SK-N-SH (cell line): Measurements from ENCODE around the gene RRP1B. TPM values are rescaled to one million over a fixed set of nuclear protein-coding genes. Genes with fewer than 3 reads are reported as not detected.
"Not testable (repeated sequence)": the region's sequence is repeated elsewhere in the genome, so short reads cannot be mapped to it uniquely, and the experiment has no call there.

Experiments used
- CTCF ChIA-PET: fragments of 300-600, 350-600 bp; formaldehyde crosslinking; extraction: SDS; loops from one replicate; lab custom pipeline; 2021; lab: Yijun Ruan, JAX
- POLR2A ChIA-PET: fragments of 350-600 bp; sonication (Branson Sonifier 250); formaldehyde crosslinking; extraction: SDS; loops from one replicate; lab custom pipeline; 2020; ENCODE audit warnings: antibody characterized with exemption, inconsistent platforms; lab: Yijun Ruan, JAX
- DNase-seq: peaks from one replicate; pipeline ENCODE4 v3.0.0; 2012
- H2AFZ ChIP-seq: fragments of 200-600 bp; sonication (generic); 2 replicates; pipeline ENCODE4 v1.8.1; 2016; ENCODE audit warnings: antibody characterized with exemption, mild to moderate bottlenecking, low read depth
- H3F3A ChIP-seq: fragments of 200-600 bp; sonication (generic); replicated peaks from 2 replicates; pipeline ENCODE3; 2016; ENCODE audit warnings: antibody characterized with exemption, mild to moderate bottlenecking; ENCODE audit not compliant: insufficient read depth
- H3K27ac ChIP-seq, 2 experiments: fragments of 200-500 bp in 1 of 2; fragments of 200-600 bp in 1 of 2; sonication (Bioruptor generic) in 1 of 2; sonication (generic), shearing (Covaris generic) in 1 of 2; 2 replicates each; pipeline versions ENCODE4 v1.5.1 to v1.6.1; 2014 to 2016; ENCODE audit warnings: low read depth in 2 of 2, inconsistent platforms in 1 of 2, low read length in 1 of 2, mild to moderate bottlenecking in 1 of 2, mixed read lengths in 1 of 2
- H3K27me3 ChIP-seq: fragments of 200-600 bp; sonication (generic), shearing (Covaris generic); 2 replicates; pipeline ENCODE4 v1.6.1; 2016; ENCODE audit warnings: mixed run types; ENCODE audit not compliant: insufficient read depth
- H3K36me3 ChIP-seq, 2 experiments: fragments of 200-500 bp in 1 of 2; fragments of 200-600 bp in 1 of 2; sonication (Bioruptor generic) in 1 of 2; sonication (generic) in 1 of 2; replicated peaks in 1 of 2; 2 replicates each; pipeline versions ENCODE3 to v1.5.1; 2014 to 2016; ENCODE audit warnings: low read length in 1 of 2, mild to moderate bottlenecking in 1 of 2; ENCODE audit not compliant: insufficient read depth in 2 of 2, control insufficient read depth in 1 of 2
- H3K4me1 ChIP-seq, 2 experiments: fragments of 200-500 bp in 1 of 2; fragments of 200-600 bp in 1 of 2; sonication (Bioruptor generic) in 1 of 2; sonication (generic), shearing (Covaris generic) in 1 of 2; 2 replicates each; pipeline versions ENCODE4 v1.5.1 to v1.6.1; 2014 to 2016; ENCODE audit warnings: low read depth in 1 of 2, low read length in 1 of 2, mixed run types in 1 of 2; ENCODE audit not compliant: insufficient read depth in 2 of 2, control insufficient read depth in 1 of 2
- H3K4me2 ChIP-seq: fragments of 200-600 bp; sonication (generic), shearing (Covaris generic); 2 replicates; pipeline ENCODE4 v1.6.1; 2017; ENCODE audit warnings: mixed run types
- H3K4me3 ChIP-seq, 2 experiments: fragments of 200-500 bp in 1 of 2; fragments of 200-600 bp in 1 of 2; sonication (Bioruptor generic) in 1 of 2; sonication (generic), shearing (Covaris generic) in 1 of 2; 2 replicates each; pipeline versions ENCODE4 v1.5.1 to v1.8.1; 2014 to 2016; ENCODE audit warnings: low read depth in 2 of 2, inconsistent platforms in 1 of 2, low read length in 1 of 2, mild to moderate bottlenecking in 1 of 2, mixed read lengths in 1 of 2, moderate library complexity in 1 of 2
- H3K79me2 ChIP-seq: fragments of 200-600 bp; sonication (generic); 2 replicates; pipeline ENCODE4 v1.8.1; 2017; ENCODE audit warnings: mild to moderate bottlenecking; ENCODE audit not compliant: insufficient read depth
- H3K9ac ChIP-seq: fragments of 200-600 bp; sonication (generic); 2 replicates; pipeline ENCODE4 v1.6.1; 2017; ENCODE audit warnings: mixed run types
- H3K9me2 ChIP-seq: fragments of 200-600 bp; sonication (generic); 2 replicates; pipeline ENCODE4 v1.6.1; 2017; ENCODE audit warnings: mixed run types
- H3K9me3 ChIP-seq: fragments of 200-600 bp; sonication (generic); 2 replicates; pipeline ENCODE4 v1.6.1; 2017; ENCODE audit warnings: mixed run types, mild to moderate bottlenecking, moderate library complexity
- H4K20me1 ChIP-seq: fragments of 200-600 bp; sonication (generic); 2 replicates; pipeline ENCODE4 v1.6.1; 2017; ENCODE audit warnings: mild to moderate bottlenecking, mixed run types; ENCODE audit not compliant: insufficient read depth
- CHD2 ChIP-seq: fragments of 150-350 bp; IDR thresholded peaks from 2 replicates; pipeline ENCODE4 v1.6.1; 2018; ENCODE audit warnings: low read length; ENCODE audit not compliant: partially characterized antibody
- CTCF ChIP-seq: fragments of 200-600 bp; sonication (generic); IDR thresholded peaks from 2 replicates; pipeline ENCODE4 v1.6.1; 2017; ENCODE audit warnings: antibody characterized with exemption, mild to moderate bottlenecking, moderate library complexity
- ELF1 ChIP-seq: IDR thresholded peaks from 2 replicates; pipeline ENCODE4 v1.4.0; 2012
- EP300 ChIP-seq, 2 experiments: IDR thresholded peaks; 2 replicates each; pipeline versions ENCODE4 v1.4.0 to v1.6.1; 2012; ENCODE audit warnings: borderline replicate concordance in 1 of 2, low read depth in 1 of 2, low read length in 1 of 2
- FOSL2 ChIP-seq: IDR thresholded peaks from 2 replicates; pipeline ENCODE4 v1.4.0; 2012; ENCODE audit warnings: low read depth, mild to moderate bottlenecking, moderate library complexity, borderline replicate concordance
- FOXM1 ChIP-seq: IDR thresholded peaks from 2 replicates; pipeline ENCODE4 v1.4.0; 2012; ENCODE audit warnings: low read depth, mild to moderate bottlenecking
- GATA2 ChIP-seq: sonication (generic); formaldehyde crosslinking; IDR thresholded peaks from 2 replicates; pipeline ENCODE4 v1.5.0; 2020; ENCODE audit warnings: mild to moderate bottlenecking, missing genetic modification reagents
- MAX ChIP-seq: IDR thresholded peaks from 2 replicates; pipeline ENCODE4 v1.4.0; 2012; ENCODE audit warnings: low read depth
- MEF2A ChIP-seq: IDR thresholded peaks from 2 replicates; pipeline ENCODE4 v1.4.0; 2012; ENCODE audit warnings: low read depth, borderline replicate concordance
- MXI1 ChIP-seq: IDR thresholded peaks from 2 replicates; pipeline ENCODE4 v1.6.1; 2012; ENCODE audit warnings: mild to moderate bottlenecking, low read depth, low read length, improper control_type of control experiment
- NFIC ChIP-seq: IDR thresholded peaks from 2 replicates; pipeline ENCODE4 v1.4.0; 2012; ENCODE audit warnings: borderline replicate concordance
- POLR2AphosphoS5 ChIP-seq: IDR thresholded peaks from 2 replicates; pipeline ENCODE4 v1.6.1; 2012; ENCODE audit warnings: low read depth, low read length
- RXRA ChIP-seq: IDR thresholded peaks from 2 replicates; pipeline ENCODE4 v1.4.0; 2012; ENCODE audit warnings: low read depth, mild to moderate bottlenecking, borderline replicate concordance
- TCF12 ChIP-seq: IDR thresholded peaks from 2 replicates; pipeline ENCODE4 v1.4.0; 2012
- USF1 ChIP-seq: IDR thresholded peaks from 2 replicates; pipeline ENCODE4 v1.4.0; 2012; ENCODE audit warnings: low read depth, borderline replicate concordance
- USF2 ChIP-seq: fragments of 150-350 bp; IDR thresholded peaks from 2 replicates; pipeline ENCODE4 v1.6.1; 2017; ENCODE audit warnings: antibody characterized with exemption, low read length, low read depth, borderline replicate concordance
- ZBTB33 ChIP-seq: IDR thresholded peaks from 2 replicates; pipeline ENCODE4 v1.4.0; 2012; ENCODE audit warnings: low read depth, borderline replicate concordance
- WGBS: methylation state at CpG from one replicate; pipeline ENCODE4 v1.1.6; 2017; ENCODE audit warnings: low lambda C conversion rate; 5-methylcytosine and 5-hydroxymethylcytosine counted together
- polyA plus RNA-seq, 3 experiments: library from polyadenylated mRNA; depleted of rRNA; stranded (reverse); fragments of >200 nt; gene quantifications; 2 replicates each; pipeline ENCODE4 v1.2.3, GENCODE V29; 2012

The RRP1B gene
- polyA plus RNA-seq, 1 of the 3 experiments (the other 2 are of a cell fraction) = 10.4 TPM

GRCh38 chr21:43697758-43698643 is 38.6 kb downstream of the RRP1B start:
- no peaks in the 10 kb centered on the region for H3K79me2 ChIP-seq
- H2AFZ ChIP-seq = no peak overlapping the region
- H3K9me3 ChIP-seq = no peaks in the 10 kb centered on the region
- WGBS = 95% methylated on average over 8 of the region's 11 CpGs
- H3K9me2 ChIP-seq = no peaks in the 10 kb centered on the region
- no peak overlapping the region for H3K27ac ChIP-seq
- H3K4me2 ChIP-seq = no peak overlapping the region
- no peak for TF ChIP-seq MAX
- no peak for TF ChIP-seq ZBTB33
- TF ChIP-seq FOXM1 = no peak
- TF ChIP-seq POLR2AphosphoS5 = no peak
- TF ChIP-seq RXRA = no peak
- no peak for TF ChIP-seq MXI1
- no peak for TF ChIP-seq GATA2 (CRISPR knock-in tag)
- no peak for TF ChIP-seq CTCF
- no peak for TF ChIP-seq TCF12
- TF ChIP-seq CHD2 = no peak
- no peak for TF ChIP-seq NFIC
- TF ChIP-seq FOSL2 = no peak
- TF ChIP-seq USF2 = no peak
- TF ChIP-seq ELF1 = no peak
- no peak for TF ChIP-seq USF1
- TF ChIP-seq MEF2A = no peak
- TF ChIP-seq EP300 (IDR thresholded peaks at IDR 0.05; ENCODE audit: borderline replicate concordance in 1 of 2, low read depth in 1 of 2, low read length in 1 of 2) = no peak
- no peaks in the 10 kb centered on the region for H4K20me1 ChIP-seq
- no peak for DNase-seq
- H3K4me1 ChIP-seq = peaks cover 0 to under 1% of the 10 kb centered on the region in 2 experiments; a peak in 1 of 4 replicates
- ChIA-PET POLR2A (no interaction called here), CTCF (interaction anchor here (1.1 kb wide), 1 partner anchor 31 kb away, joined by 3 read pairs; no protein-coding TSS in a partner anchor)
- no peaks in the 10 kb centered on the region for H3F3A ChIP-seq
- no peak overlapping the region for H3K4me3 ChIP-seq
- H3K27me3 ChIP-seq = no peaks in the 10 kb centered on the region
- peaks cover 4 to 23% of the 10 kb centered on the region in 2 experiments for H3K36me3 ChIP-seq
- no peak overlapping the region for H3K9ac ChIP-seq

- 96% methylated on average over 5 of the region's 5 CpGs for WGBS
- POLR2A ChIA-PET, H3K4me2 ChIP-seq: not testable (repeated sequence)
These were observed 40.1 kb downstream of the RRP1B start for GRCh38 chr21:43699492-43699777.

More at GRCh38 chr21:43699492-43699777, 40.1 kb downstream of the RRP1B start:
- H3K79me2 ChIP-seq, CTCF ChIA-PET, H3K4me3 ChIP-seq, H3K9me3 ChIP-seq, H3F3A ChIP-seq, H3K4me1 ChIP-seq, H3K27ac ChIP-seq, H3K27me3 ChIP-seq, H3K36me3 ChIP-seq, DNase-seq, H2AFZ ChIP-seq, H3K9ac ChIP-seq, H4K20me1 ChIP-seq, H3K9me2 ChIP-seq: not testable (repeated sequence)
